HL-60/S4 treated with retinoic acid at 250 ng/mL for 4 days and 3 days (cell line): Measurements from ENCODE around the gene PEX14.

Experiments
- in situ Hi-C: fragments of 300-500 bp; cut with MboI; formaldehyde crosslinking; loops from 2 replicates; pipeline ENCODE4 v1.7.0; 2022; ENCODE audit warnings: low sequenced_read_pairs

PEX14 gene

DNA sequence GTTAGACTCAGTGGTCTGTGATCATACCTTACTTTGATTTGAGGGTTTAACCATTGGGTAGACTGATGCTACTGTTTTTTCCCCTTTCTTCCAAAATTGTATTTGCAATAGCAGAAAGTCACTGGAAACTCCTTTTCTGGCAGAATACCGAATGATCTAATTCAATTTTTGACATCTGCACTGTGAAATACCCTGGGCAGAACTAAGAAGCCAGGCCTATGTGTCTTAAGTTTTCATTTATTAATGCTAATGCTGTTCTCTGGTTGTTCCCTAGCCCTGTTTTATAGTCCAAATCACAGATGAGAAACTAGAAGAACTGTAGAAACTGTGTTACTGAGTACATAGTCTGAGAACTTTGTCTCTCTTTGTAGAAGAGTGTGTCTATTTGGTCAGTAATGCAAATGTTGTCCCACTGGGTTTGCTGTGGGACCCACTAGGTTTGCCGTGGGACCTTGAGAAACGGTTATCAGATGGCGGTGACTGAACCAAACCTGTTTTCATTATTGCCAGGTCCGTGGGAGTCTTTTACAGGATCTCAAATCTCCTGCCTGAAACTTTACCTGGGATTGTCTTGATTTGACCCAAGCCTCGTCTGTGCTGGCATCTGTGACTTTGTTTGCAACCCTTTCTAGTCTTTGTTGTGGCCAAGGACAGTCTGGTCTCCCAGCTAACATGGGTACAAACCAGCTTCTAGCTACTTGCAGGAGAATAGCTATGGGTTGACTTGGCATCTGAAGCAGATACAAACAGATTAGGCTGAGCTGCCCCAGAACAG, 41.4 kb downstream of the PEX14 start:
- in situ Hi-C loops: loop anchor here (25.0 kb wide), 2 partner anchors 346 to 421 kb away; no protein-coding TSS in a partner anchor

DNA sequence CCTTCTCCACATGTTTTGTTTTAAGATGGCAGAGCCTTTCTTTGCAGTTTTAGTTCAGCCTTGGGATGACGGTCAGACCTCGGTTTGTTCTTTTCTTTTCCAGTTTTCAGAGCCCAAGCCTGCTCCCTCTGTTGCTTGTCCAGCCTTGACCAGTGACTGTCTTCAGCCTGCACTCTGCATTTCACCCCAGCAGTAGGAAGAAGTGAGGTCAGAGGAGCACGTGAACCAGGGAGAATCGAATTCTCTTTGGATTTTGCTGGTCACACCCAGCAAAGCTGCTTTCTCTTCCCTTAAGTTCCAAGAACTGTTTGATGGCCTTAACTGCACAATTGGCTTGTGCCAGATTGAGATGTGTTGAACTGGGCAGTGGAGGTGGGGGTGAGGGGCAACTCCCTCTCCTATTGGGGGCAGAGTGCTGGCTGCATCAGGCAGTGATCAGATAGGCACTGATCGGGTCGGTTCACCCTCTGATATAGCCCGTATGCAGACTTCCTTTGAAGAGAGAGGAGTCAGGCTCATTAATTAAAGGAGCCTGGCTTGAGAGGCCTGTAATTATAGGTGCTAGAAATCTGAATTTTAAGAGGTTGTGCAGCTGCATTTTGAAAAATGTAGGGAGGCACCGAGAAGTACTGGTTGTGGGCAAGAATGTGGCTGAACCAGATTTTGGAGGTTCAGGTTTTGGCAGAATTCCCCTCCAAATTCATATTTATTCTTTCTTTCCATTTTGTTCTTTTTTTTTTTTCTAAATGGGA, 42.4 kb downstream of the PEX14 start:
- in situ Hi-C loops: loop anchor here (25.0 kb wide), 2 partner anchors 345 to 420 kb away; no protein-coding TSS in a partner anchor

DNA sequence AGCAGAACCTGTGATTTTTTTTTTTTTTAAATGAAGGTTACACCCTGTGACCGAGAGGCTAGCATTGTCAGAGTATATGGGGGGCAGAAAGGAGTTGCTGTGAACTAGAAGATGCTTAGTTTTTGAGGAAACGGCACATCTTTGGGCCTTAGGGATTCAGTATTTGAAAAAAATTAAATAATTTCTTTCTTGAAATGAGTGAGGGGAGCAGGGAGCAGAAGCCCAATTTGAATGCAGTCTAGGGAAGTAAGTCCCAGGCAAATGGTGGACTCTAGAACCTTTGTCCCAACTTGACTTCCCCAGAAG, 42.9 kb downstream of the PEX14 start:
- in situ Hi-C loops: loop anchor here (25.0 kb wide), 2 partner anchors 345 to 420 kb away; no protein-coding TSS in a partner anchor

DNA sequence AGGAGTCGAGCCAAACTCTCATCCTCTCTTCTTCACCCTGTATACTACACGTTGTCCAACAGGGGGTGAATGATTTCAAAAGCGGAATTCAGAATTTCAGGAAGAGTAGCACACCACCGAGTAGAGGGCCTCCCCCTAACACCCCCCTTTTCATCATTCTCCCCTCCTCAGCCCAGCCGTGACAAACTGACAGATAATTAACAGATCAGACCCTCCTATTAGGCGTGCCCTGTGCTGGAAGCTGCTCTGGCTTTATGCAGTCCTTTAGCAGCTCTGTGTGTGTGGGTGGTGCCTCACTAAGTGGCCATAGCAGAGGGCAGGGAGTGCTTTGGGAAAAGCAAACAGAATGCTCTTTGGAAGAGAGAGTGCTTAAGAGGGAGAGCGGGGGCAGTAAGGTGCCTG, 44.3 kb downstream of the PEX14 start:
- in situ Hi-C loops: loop anchor here (25.0 kb wide), 2 partner anchors 343 to 418 kb away; no protein-coding TSS in a partner anchor

DNA sequence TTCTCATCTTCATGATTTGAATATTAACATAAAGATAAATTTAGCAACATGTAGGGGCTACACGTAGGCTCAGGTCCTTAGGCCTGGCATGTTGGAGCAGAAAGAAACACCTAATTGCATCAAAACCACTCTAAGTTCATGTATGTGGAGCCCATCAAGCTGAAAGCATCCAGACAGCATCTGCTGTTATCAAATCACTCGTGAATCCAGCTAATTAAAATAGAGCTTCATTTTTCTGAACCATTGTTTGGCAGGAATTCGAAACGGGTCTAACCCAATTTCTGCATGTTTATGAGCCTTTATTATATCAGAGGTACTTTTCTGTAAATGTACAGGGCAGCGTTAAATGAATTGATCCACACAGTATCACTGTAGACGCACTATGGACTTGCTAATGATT, 45.7 kb downstream of the PEX14 start:
- in situ Hi-C loops: loop anchor here (25.0 kb wide), 2 partner anchors 342 to 417 kb away; no protein-coding TSS in a partner anchor

DNA sequence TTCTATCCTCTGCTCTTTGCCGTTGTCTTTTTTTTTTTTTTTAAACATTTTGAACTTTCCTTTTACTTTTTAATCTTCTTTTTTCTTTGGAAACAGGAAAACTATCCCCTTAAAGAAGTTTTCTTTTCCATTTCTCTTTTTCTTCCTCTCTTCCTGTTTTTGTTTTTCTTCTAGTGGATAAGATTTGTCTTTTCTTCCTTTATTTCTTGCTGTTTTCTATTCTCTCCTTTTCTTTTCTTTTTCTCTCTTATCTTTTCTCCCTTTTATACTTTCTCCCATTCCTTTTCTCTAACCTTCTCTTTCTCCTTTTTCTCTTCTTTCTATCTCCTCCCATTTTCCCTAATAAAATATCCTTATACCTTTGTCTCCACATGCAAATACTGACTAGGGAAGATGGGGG, 46.2 kb downstream of the PEX14 start:
- in situ Hi-C loops: loop anchor here (25.0 kb wide), 2 partner anchors 341 to 416 kb away; no protein-coding TSS in a partner anchor

DNA sequence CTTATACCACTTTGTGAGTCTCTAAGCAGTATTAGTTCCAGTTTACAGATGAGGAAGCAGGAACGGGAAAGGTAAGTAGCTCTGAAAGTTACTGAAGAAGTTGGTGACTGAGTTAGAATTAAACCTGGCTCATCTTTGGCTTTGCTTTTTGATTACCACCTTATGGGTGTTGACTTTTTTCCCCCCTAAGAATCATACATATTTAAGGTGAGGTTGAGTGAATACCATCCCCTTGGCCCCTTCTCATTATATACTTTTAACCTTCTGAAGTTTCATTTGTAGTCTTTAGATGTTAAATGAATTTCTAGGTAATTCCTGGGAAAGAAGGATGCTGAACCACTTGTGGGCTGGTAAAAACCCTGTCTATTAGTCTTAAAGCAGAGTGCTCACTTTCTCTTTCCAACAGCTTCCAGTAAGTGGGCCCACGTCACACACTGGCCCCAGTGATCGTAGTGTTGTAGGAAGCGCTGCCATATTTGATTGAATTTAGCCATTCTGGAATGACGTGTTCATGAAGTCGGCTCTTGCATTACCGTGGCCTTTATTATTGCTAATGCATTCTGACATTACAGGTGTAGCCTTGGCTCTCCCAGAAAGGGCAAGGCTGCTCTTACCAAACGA, 46.9 kb downstream of the PEX14 start:
- in situ Hi-C loops: loop anchor here (25.0 kb wide), 2 partner anchors 341 to 416 kb away; no protein-coding TSS in a partner anchor

DNA sequence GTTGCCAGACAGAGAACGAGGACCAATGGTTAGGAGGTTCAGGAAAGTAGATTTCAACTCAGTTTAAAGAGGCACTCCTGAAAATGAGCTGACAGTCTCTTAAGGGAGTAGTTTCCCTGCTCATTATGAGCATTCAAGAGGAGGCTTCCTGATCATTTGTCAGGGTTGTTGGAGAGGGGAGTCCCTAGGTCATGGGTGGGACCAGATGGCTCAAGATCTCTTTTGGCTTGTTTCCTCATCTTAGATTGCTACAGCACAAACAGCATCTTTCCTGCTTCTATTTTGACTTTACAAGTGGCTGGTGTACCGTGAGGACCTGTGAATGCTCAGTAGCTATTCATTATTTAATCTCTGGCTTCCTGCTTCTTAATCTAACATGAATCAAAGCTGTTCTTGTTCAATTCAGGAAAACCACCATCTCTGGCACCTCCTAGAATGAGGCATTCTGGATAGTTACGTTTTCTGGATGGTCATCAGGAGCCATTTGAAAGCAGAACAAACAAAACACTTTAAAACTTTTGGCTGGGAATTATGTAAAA, 47.6 kb downstream of the PEX14 start:
- in situ Hi-C loops: loop anchor here (25.0 kb wide), 2 partner anchors 340 to 415 kb away; no protein-coding TSS in a partner anchor

DNA sequence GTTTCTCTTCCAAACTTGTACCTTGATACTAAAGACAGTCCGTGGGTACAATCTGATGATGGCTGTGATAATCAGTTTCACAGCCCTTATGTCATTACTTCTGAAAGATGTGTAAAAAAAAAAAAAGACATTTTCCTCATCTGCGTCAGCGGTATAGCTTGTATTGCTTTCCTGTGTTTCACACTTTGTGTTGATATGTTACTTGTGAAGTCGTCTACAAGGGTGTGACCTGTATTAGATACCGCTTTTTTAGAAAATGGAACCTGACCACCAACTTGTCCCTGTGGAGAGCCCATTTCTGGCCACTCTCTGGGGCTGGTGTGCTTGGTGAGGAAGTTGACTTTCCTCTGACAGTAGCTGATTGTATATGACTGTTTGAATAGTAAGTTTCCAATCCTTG, 50.5 kb downstream of the PEX14 start:
- in situ Hi-C loops: no loop called here

DNA sequence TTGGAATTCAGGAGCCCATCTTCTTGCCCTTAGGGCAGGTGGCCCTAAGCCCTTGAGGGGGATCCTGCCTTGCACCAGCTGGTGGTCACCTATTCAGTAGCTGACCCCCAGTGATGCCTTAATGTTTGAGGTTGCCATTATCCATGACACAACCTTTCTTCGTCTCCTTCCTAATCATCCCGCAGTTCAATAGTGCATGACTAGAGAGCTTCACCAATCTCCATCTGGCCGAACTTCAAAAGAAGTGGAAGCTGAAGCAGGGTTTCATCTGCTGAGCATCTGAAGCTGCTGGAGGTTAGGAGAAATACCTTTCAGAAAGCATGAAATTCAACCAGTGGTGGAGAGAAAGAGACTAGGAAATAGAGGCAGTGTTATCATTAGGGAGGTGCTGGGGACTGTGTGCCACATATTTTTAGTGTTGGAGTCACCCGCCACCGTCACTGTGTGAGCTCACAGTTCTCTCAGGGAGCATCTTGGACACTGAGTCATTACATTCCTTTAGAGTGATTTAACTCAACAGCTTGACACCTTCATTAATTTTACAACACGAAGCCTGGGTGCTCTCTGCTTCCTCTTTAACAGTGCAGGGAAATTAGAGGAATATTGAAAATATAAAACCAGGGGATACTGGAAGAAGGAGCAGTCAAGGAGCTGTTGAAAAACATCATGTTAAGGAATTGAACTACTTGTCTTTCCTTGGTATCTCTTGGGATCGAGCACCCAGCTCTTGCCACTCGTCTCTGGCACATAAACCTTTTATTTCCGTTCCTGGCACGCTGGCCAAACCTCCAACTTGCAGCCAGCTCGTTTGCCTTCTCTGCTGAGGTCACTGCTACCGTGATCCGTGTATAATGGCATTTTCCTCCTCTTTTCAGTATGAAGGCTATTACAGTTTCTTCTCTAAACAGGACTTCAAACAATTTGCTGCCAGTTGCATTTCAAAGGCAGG, 53.6 kb downstream of the PEX14 start:
- in situ Hi-C loops: no loop called here

DNA sequence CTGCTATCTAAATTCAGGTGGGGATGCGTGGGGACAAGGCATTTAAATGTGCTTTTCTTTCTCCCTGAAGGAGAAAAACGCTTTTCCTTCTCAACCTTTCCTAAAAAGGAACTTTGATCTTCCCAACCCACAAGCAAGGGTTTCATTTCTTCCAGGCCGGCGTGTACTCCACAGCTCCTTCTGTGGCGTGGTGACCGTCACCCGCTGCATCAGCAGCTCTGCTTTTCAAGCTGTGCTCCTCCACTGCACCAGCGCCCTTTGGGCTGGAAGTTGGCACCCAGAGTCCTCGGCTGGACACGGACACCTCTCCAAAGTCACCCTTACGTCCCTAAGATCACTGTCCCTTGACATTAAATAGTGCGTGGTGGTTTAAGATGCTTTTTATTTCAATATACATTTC, 54.3 kb downstream of the PEX14 start:
- in situ Hi-C loops: no loop called here

DNA sequence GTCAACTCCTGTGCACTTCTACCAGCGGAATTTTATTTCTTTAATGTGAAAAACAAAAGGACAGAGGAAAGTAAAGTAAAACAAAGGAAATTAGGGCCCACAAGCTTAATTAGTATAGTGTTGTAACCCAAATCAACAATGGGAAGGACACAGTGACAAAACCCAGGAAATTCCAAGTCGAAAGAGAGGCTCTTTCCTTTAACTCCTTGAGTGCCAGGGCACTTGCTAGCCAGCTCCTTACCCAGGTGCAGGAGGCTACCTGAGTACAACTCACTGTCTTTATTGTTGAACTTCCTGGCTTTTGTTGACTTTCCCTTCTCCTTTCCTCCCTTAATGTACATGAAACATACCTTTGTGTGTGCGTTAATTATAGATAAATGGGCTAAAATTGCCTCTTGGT, 55.0 kb downstream of the PEX14 start:
- in situ Hi-C loops: no loop called here

DNA sequence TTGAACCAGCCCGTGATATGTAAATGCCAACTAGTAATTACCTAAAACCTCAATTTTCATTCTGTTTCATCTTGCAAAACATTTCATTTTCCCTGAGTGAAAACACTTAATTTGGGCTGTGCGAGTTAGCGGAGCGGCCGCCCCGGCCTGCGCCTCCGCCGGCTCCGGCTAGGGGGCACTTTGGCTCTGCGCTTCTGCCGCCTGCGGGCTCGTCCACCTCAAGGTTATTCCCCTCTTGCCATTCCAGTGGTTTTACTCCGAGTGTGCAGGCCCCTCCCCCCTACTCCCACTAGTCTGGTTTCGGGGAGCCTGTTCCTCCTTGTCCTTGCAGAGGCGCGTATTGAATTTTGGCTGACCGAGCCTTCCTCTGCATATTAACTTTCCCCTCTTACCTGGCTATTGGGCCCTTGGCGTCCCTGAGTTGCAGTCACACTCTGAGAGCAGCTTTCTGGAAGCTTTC, 55.6 kb downstream of the PEX14 start:
- in situ Hi-C loops: no loop called here

DNA sequence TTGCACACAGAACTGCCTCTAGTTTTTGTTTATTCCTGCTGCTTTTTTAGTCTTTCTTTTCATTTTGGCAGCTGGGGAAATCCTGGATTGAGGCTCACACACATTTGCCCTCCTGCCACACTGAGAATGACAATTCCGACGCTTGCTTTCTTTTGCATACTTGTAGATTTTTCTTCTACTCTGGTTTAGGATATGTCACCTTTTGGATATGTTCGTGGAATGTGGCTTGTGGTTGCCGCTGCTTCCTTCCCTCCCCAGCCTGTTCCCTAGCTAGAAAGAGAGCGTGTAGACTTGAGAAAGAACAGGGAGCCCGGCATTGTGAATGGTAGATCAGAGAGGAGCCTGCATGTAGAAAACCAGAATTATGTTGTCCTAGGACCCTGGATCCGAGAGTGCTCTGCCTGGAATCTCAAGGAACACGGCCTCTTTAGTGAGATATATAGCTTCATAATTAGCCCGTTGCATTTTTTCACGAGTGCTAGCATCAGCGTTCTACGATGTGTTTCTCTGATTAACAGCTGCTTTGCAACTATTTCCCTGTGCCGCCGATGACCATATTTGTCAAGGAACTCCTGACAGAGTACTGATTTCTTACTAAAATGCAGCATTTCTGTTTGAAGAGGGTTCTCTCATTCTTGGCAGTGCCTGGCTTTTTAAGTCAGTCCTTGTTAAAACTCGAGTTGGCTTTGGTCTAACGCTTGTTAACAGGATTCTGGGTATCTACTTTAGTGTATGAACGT, 56.2 kb downstream of the PEX14 start:
- in situ Hi-C loops: no loop called here

DNA sequence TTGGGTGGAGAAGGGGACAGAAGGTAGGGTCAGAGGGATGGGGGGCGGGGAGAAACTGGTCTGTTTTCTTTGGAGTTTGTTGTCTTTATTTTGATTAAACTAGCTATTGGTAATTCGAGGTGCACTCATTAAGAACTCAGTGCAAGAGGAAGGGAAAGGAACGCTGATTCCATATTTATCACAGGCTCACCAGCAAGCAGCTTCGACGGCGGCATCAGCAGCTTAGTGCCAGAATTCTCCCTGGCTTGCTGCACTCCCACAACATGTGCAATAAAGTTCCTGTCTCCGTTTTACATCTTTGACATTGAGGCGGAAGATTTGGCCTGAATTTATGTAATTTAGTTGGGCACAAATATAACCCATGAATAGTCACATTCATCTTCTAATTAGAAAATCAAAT, 57.6 kb downstream of the PEX14 start:
- in situ Hi-C loops: no loop called here

DNA sequence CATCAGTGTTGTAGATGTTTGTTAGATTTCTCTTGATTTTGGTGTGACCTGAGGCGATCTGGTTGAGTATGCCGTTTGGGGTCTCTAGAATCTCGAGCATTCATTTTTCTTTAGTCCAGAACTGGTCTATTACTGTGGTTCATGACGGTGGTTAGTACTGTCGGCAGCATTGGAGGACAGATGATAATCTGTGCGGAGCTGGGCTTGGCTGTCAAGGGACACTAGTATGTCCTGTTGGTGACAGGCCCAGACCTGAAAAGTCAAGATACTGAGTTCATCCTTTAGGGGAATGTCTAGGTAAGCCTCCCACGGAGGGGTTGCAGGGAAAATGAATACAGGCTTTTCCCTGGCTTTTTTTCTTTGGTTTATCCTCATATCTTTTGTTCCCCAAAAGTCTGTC, 59.8 kb downstream of the PEX14 start:
- in situ Hi-C loops: no loop called here

DNA sequence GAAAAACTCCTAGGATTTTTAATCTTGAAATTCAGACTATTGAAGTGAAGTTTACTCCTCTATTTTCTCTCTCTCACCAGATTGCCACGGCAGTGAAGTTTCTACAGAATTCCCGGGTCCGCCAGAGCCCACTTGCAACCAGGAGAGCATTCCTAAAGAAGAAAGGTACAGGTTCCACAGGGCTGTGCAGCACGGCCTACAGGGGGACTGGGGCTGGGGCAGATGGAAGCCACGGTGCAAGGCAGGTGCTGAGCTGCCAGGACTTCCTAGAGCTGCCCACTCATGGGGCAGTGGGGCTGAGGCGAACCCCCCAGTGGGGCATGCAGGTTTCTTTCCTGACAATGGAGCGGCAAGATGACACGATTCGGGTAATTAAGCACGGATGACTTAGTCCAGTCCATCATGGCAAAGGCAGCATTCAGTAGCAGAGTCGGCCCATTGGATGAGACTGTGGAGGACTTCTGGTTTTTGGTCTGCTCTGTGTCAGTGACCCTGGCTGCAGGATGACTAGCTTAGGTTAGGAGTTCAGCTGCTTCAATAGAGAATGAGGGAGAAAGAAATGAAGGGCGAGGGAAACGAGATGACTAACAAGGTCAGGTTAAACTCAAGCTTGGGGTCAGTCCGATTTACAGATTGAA, 61.5 kb downstream of the PEX14 start:
- in situ Hi-C loops: no loop called here

DNA sequence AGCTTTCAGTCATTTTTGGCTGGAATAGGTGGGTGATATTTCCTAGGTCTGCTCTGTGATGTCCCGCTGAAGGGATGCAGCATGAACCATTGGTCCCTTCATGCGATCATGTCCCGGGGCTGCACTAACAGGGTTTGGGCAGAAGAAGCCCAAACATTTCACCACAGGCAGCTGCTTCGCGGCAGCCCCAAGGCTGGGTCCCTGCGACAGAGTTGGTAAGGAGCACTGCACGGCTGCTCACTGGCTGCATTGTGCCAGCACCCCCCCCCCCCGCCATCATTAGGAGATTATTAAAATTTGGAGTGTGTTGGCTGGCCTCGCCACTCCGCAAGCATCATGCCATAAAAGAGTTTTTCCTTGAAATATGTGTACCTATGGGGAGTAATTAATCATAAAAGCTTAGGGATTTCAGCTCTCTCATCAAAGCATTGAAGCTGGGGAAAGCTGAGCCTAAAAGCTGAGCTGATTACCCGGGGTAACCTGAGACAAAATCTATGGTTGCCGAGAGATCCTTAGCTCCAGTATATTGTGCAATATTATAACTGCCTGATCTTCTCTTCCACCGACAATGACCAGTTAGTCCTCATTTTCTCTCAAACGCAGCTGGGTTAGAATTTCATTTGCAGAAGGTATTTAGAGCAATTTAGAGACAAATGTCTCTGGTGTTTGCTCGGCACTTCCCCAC, 62.5 kb downstream of the PEX14 start:
- in situ Hi-C loops: no loop called here
